RKO (cell line): ENCODE data around the gene SOWAHD.
"Not testable (repeated sequence)": the region's sequence is repeated elsewhere in the genome, so short reads cannot be mapped to it uniquely, and the experiment has no call there.

Source experiments
- DNase-seq: peaks from one replicate; pipeline ENCODE4 v3.0.0-alpha.2; 2016; ENCODE audit warnings: low spot score

Gene SOWAHD

GRCh38 chrX:119757979-119758730 lies at the start of gene SOWAHD:
Gene SOWAHD, plus strand, starts transcription at chrX:119758588. Its CDS starts 80 bp downstream, at chrX:119758668.
- no peak for DNase-seq

DNA sequence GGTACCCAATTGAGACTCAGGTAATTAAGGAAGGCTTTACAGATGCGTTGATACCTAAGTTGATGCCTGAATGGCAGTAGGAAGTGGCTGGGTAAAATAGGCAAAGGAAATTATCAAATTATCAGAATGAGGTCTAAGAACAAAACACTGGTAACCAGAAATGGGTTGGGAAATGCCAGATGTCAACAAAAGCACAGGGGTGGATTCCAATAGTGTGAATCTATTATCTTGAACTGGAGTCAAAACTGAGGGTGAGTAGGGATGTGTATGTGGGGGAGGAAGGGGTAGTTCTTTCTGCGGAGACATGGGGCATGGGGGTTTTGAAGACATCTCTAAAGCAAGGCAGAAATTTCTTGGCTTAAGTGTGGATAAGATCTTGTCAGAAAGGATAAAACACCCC lies 49.5 kb upstream of the SOWAHD start:
- no peak for DNase-seq

DNA sequence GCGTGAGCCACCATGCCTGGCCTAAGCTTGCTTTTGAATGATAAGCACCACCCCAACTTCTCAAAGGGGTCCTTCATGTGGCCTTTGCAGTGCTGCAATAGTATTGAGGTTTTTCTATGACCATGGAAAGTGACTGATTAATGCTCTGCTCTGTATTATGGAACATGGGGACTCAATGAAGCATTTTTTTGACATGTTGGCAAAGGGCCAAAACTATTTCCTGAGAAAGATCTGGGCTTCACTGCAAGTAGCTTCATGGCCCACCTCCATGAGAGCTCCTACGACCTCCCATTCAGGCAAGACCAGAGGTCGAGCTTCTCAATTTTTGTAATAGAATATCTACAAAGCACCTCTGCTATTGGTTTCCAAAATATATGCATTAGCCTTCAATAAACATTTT lies 48.8 kb upstream of the SOWAHD start:
- no peak for DNase-seq

DNA sequence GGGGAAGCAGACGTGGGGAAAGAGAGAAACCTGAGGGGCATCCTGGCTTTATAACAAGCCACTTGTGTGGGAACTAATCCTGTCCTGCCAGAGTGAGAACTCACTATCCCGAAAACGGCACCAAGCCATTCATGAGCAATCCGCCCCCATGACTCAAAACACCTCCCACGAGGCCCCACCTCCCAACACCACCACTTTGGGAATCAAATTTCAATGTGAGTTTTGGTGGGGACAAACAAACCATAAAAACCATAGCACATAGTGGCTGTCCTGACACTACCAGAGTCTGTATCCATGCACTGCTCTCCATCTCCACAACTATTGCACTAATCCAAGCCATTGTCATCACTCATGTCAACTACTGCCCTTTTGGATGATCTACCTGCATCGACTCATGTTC lies 36.9 kb upstream of the SOWAHD start:
- no peak for DNase-seq

- no peak for DNase-seq
These were observed 36.5 kb upstream of the SOWAHD start for GRCh38 chrX:119721926-119722325.

- peak; percentile 14 for DNase-seq
These were observed 31.4 kb upstream of the SOWAHD start for GRCh38 chrX:119726900-119727555.

- peak; percentile 34 for DNase-seq
These were observed 29.9 kb upstream of the SOWAHD start for GRCh38 chrX:119728487-119728886.

DNA sequence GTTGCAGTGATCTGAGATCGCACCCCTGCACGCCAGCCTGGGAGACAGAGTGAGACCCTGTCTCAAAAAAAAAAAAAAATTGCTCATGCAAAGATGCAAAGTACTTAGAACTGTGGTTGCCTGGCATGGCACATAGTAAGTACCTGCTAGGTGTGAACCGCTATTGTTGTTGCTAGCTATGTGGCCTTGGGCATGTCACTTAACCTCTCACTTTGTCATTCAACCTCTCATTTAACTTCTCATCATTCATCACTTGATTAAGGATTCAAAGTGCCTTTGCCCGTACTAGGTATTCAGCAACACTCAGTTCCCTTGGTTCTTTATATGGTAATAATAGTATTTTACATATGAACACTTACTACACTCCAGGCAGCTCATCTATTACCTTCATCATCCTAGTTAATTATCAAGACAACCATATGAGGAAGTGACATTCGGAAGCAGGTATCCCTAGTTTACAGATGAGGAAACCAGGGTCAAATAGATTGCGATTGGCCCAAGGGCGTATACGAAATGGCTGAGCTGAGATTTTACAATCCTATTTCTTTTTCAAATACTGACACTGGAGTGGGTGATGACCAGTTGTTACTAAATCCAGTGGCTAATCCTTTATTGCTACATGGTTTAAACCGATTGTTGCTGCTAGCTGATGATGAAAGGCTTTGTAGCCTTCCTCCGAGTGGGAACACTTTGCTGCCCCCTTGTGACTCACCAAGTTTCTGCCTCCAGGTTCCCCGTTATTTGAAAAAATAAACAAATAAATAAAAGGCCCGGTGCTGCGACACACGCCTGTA lies 28.8 kb upstream of the SOWAHD start:
- peak; percentile 75 for DNase-seq

GRCh38 chrX:119734897-119735339 lies 23.5 kb upstream of the SOWAHD start:
- DNase-seq: no peak

- no peak for DNase-seq
These were observed 22.9 kb upstream of the SOWAHD start for GRCh38 chrX:119735467-119735866.

- DNase-seq: no peak
These were observed 22.1 kb upstream of the SOWAHD start for GRCh38 chrX:119736206-119736764.

DNA sequence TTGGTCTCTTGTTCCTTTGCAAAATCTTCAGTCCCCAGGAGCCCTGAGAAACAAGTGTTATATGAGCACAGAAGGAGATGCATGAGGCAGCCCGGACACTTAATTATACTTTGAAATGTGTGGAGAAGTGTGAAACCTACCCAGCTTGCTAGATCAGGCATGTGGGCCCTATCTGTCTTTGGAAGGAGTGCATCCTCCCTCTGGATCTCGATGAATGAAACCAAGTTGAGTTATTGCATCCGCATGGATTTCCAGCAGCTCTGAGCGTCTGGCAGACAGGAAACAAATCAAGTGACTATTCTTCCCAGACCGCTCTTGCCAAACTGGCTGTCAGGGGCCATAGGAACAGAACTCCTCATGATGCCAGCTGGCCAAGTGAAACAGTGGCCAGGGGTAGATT lies 19.6 kb upstream of the SOWAHD start:
- DNase-seq: no peak

DNA sequence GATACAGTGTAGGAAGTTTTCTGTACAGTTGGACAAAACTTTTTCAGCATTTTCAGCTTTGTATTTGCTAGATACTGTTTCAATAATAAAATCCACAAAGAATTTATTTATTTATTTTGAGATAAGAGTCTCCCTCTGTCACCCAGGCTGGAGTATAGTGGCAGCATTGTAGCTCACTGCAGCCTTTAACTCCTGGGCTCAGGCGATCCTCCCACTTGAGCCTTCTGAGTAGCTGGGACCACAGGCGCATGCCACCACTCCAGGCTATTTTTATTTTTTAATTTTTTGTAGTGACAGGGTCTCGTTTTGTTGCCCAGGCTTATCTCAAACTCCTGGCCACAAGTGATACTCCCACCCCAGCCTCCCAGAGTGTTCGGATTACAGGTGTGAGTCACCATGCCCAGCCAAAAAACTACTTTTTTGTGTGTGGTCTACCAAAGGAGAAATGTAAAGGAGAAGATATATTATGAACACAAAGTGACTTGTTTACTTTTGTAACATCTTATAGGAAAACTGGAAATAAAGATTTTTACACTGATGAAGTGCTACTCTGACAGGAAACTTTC lies 13.0 kb upstream of the SOWAHD start:
- no peak for DNase-seq

- not testable (repeated sequence) for DNase-seq
These were observed 8.3 kb upstream of the SOWAHD start for GRCh38 chrX:119750131-119750530.

DNA sequence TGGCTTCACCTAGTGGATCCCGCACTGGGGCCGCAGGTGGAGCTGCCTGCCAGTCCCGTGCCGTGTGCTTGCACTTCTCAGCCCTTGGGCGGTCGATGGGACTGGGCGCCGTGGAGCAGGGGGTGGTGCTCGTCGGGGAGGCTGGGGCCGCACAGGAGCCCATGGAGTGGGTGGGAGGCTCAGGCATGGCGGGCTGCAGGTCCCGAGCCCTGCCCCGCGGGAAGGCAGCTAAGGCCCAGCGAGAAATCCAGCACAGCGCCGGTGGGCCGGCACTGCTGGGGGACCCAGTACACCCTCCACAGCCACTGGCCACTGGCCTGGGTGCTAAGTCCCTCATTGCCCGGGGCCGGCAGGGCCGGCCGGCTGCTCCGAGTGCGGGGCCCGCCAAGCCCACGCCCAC lies 7.6 kb upstream of the SOWAHD start:
- not testable (repeated sequence) for DNase-seq

GRCh38 chrX:119753001-119753400 lies 5.4 kb upstream of the SOWAHD start:
- no peak for DNase-seq

DNA sequence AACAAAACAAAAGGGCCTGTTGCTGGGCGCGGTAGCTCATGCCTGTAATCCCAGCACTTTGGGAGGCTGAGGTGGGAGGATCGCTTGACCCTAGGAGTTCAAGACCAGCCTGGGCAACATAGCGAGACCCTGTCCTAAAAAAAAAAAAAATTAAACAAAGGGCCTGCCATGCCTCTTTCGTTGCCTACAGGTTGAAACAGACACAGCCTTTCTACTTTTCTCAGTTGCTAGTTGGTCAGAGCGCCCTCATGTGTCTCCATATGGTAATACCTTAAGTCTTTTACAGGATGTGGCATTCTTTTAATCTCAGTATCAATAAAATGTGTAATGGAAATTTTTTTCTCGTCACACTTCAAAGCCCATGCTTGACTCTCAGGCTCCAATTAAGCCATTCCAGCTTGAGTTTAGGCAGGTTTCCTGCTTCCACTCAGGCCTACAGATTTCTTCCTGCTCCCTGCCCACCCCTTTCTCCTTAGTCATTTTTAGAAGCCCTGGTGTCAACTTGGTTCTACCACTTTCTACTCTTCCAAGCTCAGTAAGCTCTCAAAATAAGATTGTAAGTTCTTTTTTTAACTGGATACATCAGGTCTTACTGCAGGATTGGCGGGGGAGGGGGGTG lies 4.6 kb upstream of the SOWAHD start:
- DNase-seq: peak; percentile 44

DNA sequence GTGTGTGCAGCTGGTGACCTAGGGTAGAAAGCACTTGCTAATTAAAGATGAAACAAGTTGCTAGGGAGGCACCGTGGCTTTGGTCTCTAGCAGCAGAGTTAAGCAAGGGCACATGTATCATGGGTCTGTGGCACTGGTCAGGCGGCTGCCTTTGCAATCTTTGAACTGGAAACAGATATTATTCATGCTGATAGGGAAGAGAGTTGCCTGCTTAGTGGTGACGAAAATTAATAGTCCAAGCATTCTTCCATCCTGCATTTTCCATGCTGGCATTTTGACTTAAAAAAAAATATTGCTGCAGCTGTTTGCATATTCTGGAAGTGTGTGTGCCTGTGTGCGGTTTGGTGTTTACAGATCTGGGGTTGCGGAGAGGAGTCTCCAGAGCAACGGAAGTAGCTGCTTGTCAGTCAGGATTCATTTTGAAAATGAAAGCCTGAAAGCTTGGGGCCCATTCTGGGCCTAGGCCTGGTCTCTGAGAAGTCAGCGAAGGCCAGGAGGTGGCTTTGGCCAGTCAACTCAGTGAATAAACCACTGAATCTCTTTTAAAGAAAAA lies 2.3 kb upstream of the SOWAHD start:
- DNase-seq: no peak

GRCh38 chrX:119756926-119757635 lies 1.3 kb upstream of the SOWAHD start:
- no peak for DNase-seq

DNA sequence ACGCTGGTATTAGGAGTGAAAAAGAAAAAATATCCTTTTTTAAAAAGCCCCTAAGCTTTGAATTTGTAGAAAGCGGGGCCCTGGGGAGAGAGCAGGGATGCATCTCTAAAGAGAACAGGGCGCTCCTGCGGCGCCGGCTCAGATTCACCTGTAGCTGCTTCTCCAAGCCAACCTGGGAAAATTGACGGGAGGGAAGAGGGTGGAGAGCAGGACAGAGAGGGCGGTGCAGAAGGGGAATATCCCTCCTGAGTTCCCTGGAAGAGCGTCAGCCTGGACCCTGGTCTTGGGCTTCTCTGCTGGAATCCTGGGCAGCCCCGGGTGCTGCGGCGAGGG lies 776 bp upstream of the SOWAHD start:
- DNase-seq: no peak

GRCh38 chrX:119758731-119759247 lies 401 bp downstream of the SOWAHD start:
- DNase-seq: no peak
